OCI-LY1 (cell line): ENCODE data around the gene ADORA2A.

Experiments
- H2AFZ ChIP-seq: fragments of 200-600 bp; sonication (generic), shearing (Covaris generic); 2 replicates; pipeline ENCODE4 v1.6.0; 2014; ENCODE audit warnings: antibody characterized with exemption, mild to moderate bottlenecking, low read length
- H3F3A ChIP-seq: fragments of 200-600 bp; sonication (generic), shearing (Covaris generic); 2 replicates; pipeline ENCODE4 v1.6.0; 2014; ENCODE audit warnings: mild to moderate bottlenecking, antibody characterized with exemption, low read length, moderate library complexity; ENCODE audit not compliant: insufficient read depth
- H3K27ac ChIP-seq: fragments of 200-600 bp; sonication (generic); 2 replicates; pipeline ENCODE4 v1.5.1; 2014; ENCODE audit warnings: low read length, mixed run types, mild to moderate bottlenecking, low read depth; ENCODE audit not compliant: poor library complexity, severe bottlenecking
- H3K27me3 ChIP-seq: fragments of 200-600 bp; sonication (generic); 2 replicates; pipeline ENCODE4 v1.6.0; 2014; ENCODE audit warnings: antibody characterized with exemption, mild to moderate bottlenecking, low read length, moderate library complexity; ENCODE audit not compliant: insufficient read depth
- H3K36me3 ChIP-seq: fragments of 200-600 bp; sonication (generic); 2 replicates; pipeline ENCODE4 v1.6.1; 2014; ENCODE audit warnings: mild to moderate bottlenecking, antibody characterized with exemption, low read length, moderate library complexity, mixed read lengths; ENCODE audit not compliant: insufficient read depth
- H3K4me1 ChIP-seq: fragments of 200-600 bp; sonication (generic); 2 replicates; pipeline ENCODE4 v1.5.1; 2014; ENCODE audit warnings: mild to moderate bottlenecking, low read length, moderate library complexity; ENCODE audit not compliant: insufficient read depth, severe bottlenecking
- H3K4me2 ChIP-seq: fragments of 200-600 bp; sonication (generic), shearing (Covaris generic); 2 replicates; pipeline ENCODE4 v1.6.1; 2014; ENCODE audit warnings: low read length
- H3K4me3 ChIP-seq: fragments of 200-600 bp; sonication (generic); 2 replicates; pipeline ENCODE4 v1.5.1; 2014; ENCODE audit warnings: low read length, low read depth, mild to moderate bottlenecking, mixed read lengths; ENCODE audit not compliant: poor library complexity, severe bottlenecking
- H3K79me2 ChIP-seq: fragments of 200-600 bp; shearing (Covaris generic); 2 replicates; pipeline ENCODE4 v1.6.1; 2016; ENCODE audit warnings: mixed run types, low read length, mixed read lengths; ENCODE audit not compliant: insufficient read depth
- H3K9ac ChIP-seq: fragments of 200-600 bp; sonication (generic), shearing (Covaris generic); 2 replicates; pipeline ENCODE4 v1.6.1; 2014; ENCODE audit warnings: mild to moderate bottlenecking, low read length, mixed read lengths
- H3K9me2 ChIP-seq: fragments of 200-600 bp; sonication (generic), shearing (Covaris generic); 2 replicates; pipeline ENCODE4 v1.6.1; 2014; ENCODE audit warnings: low read depth, mild to moderate bottlenecking, low read length, mixed read lengths
- H3K9me3 ChIP-seq: fragments of 200-600 bp; shearing (Covaris generic); 2 replicates; pipeline ENCODE4 v1.6.1; 2014; ENCODE audit warnings: low read length, mixed read lengths
- H4K20me1 ChIP-seq: fragments of 200-600 bp; sonication (generic), shearing (Covaris generic); 2 replicates; pipeline ENCODE4 v1.6.0; 2016; ENCODE audit warnings: mild to moderate bottlenecking, low read length; ENCODE audit not compliant: insufficient read depth
- CTCF ChIP-seq: fragments of 200-600 bp; sonication (generic), shearing (Covaris generic); IDR thresholded peaks from 2 replicates; pipeline ENCODE4 v1.5.1; 2017; ENCODE audit warnings: mild to moderate bottlenecking, antibody characterized with exemption, low read length, moderate library complexity, mixed read lengths
- EZH2 ChIP-seq: fragments of 200-600 bp; sonication (generic), shearing (Covaris generic); IDR thresholded peaks from 2 replicates; pipeline ENCODE4 v1.8.0; 2017; ENCODE audit warnings: borderline replicate concordance, mixed run types, mild to moderate bottlenecking, antibody characterized with exemption, low read length, moderate library complexity, mixed read lengths

The ADORA2A gene

GRCh38 chr22:24386937-24387471 is 40.4 kb upstream of the ADORA2A start:
- Histone ChIP-seq H3K9me2 (no peaks in the 10 kb centered on the region), H3K27me3 (no peaks in the 10 kb centered on the region), H3K9ac (no peak overlapping the region), H3K9me3 (no peaks in the 10 kb centered on the region), H3K36me3 (peaks cover 19% of the 10 kb centered on the region; the same call in 1 of the 2 replicates), H3K4me3 (no peak overlapping the region), H3K4me1 (no peaks in the 10 kb centered on the region), H4K20me1 (no peaks in the 10 kb centered on the region), H3K27ac (no peak overlapping the region), H2AFZ (no peak overlapping the region), H3K4me2 (no peak overlapping the region), H3K79me2 (no peaks in the 10 kb centered on the region), H3F3A (no peaks in the 10 kb centered on the region)
- TF ChIP-seq EZH2 (no peak), CTCF (no peak)

- Histone ChIP-seq H3K4me2 (no peak overlapping the region), H3K9ac (no peak overlapping the region), H3K9me2 (no peaks in the 10 kb centered on the region), H3K27me3 (no peaks in the 10 kb centered on the region), H3K4me1 (no peaks in the 10 kb centered on the region), H3K4me3 (no peak overlapping the region), H4K20me1 (no peaks in the 10 kb centered on the region), H3K79me2 (no peaks in the 10 kb centered on the region), H3K27ac (no peak overlapping the region), H3F3A (no peaks in the 10 kb centered on the region), H3K9me3 (no peaks in the 10 kb centered on the region), H2AFZ (no peak overlapping the region), H3K36me3 (peaks cover 27% of the 10 kb centered on the region; the same call in 1 of the 2 replicates)
- TF ChIP-seq CTCF (no peak), EZH2 (no peak)
Measured at GRCh38 chr22:24389680-24390079, 37.7 kb upstream of the ADORA2A start.

GRCh38 chr22:24390156-24390555 is 37.2 kb upstream of the ADORA2A start:
- no peaks in the 10 kb centered on the region for H3K79me2 ChIP-seq
- H4K20me1 ChIP-seq: no peaks in the 10 kb centered on the region
- H3K9me2 ChIP-seq: no peaks in the 10 kb centered on the region
- H3K4me3 ChIP-seq: no peak overlapping the region
- H3K9me3 ChIP-seq: no peaks in the 10 kb centered on the region
- no peaks in the 10 kb centered on the region for H3K4me1 ChIP-seq
- no peaks in the 10 kb centered on the region for H3K27me3 ChIP-seq
- H3K27ac ChIP-seq: no peak overlapping the region
- no peak overlapping the region for H2AFZ ChIP-seq
- no peak overlapping the region for H3K4me2 ChIP-seq
- no peak for TF ChIP-seq CTCF
- no peak for TF ChIP-seq EZH2
- H3F3A ChIP-seq: no peaks in the 10 kb centered on the region
- H3K9ac ChIP-seq: no peak overlapping the region
- H3K36me3 ChIP-seq: peaks cover 27% of the 10 kb centered on the region; the same call in 1 of the 2 replicates
